Cardiac muscle cell (in vitro differentiated cells and primary cell): ENCODE measurements around the gene DUOX1. TPM values are rescaled to one million over a fixed set of nuclear protein-coding genes. Genes with fewer than 3 reads are reported as not detected.
A peak's percentile ranks its signal among the peaks of the same experiment; 100 is the strongest.

Source experiments
- DNase-seq, 2 donors: peaks; one replicate each; pipeline versions ENCODE4 v3.0.0 to v3.0.0-alpha.2; 2010 to 2017; ENCODE audit warnings: low read depth in 1 of 2, low spot score in 1 of 2
- H3K27ac ChIP-seq: fragments of 200-600 bp; sonication (generic); 2 replicates; pipeline ENCODE4 v1.5.1; 2016
- H3K27me3 ChIP-seq: fragments of 200-600 bp; sonication (generic); 2 replicates; pipeline ENCODE4 v1.6.0; 2016; ENCODE audit warnings: control low read depth
- H3K36me3 ChIP-seq: fragments of 200-600 bp; sonication (generic); 2 replicates; pipeline ENCODE4 v1.5.1; 2016; ENCODE audit warnings: control low read depth
- H3K4me1 ChIP-seq: fragments of 200-600 bp; sonication (generic); 2 replicates; pipeline ENCODE4 v1.8.1; 2017; ENCODE audit warnings: low read depth, mild to moderate bottlenecking, mixed run types
- H3K4me3 ChIP-seq: fragments of 200-600 bp; sonication (generic); 2 replicates; pipeline ENCODE4 v1.5.1; 2016; ENCODE audit warnings: mild to moderate bottlenecking
- H3K9me3 ChIP-seq: fragments of 200-600 bp; sonication (generic); 2 replicates; pipeline ENCODE4 v1.5.1; 2017; ENCODE audit warnings: low read depth, mild to moderate bottlenecking, control low read depth
- polyA plus RNA-seq: library from polyadenylated mRNA; unstranded; fragments of >200 nt; fragmentation: Nextera tagmentation; extraction: Ambion mirVana; gene quantifications from 2 replicates; pipeline ENCODE4 v1.2.1, GENCODE V29; 2016
- total RNA-seq: library from RNA; depleted of rRNA; stranded (reverse); fragments of >200 nt; gene quantifications from 2 replicates; pipeline ENCODE4 v1.2.3, GENCODE V29; 2016
- TF ChIP-seq, protein P1 (sequence below): IDR thresholded peaks from 2 replicates; pipeline ENCODE4 v1.5.1; 2012; ENCODE audit warnings: low read depth, mild to moderate bottlenecking, low read length

DUOX1 gene
- total and polyA plus RNA-seq, 2 experiments from 2014 or later: 0.45 to 6.2 TPM

GRCh38 chr15:45182996-45183395 lies 53.2 kb downstream of the DUOX1 start:
- Histone ChIP-seq H3K4me3 (no peak overlapping the region), H3K27me3 (no peaks in the 10 kb centered on the region), H3K4me1 (peaks cover 14% of the 10 kb centered on the region), H3K36me3 (no peaks in the 10 kb centered on the region), H3K27ac (no peak overlapping the region), H3K9me3 (no peaks in the 10 kb centered on the region)
- TF ChIP-seq, protein P1, sequence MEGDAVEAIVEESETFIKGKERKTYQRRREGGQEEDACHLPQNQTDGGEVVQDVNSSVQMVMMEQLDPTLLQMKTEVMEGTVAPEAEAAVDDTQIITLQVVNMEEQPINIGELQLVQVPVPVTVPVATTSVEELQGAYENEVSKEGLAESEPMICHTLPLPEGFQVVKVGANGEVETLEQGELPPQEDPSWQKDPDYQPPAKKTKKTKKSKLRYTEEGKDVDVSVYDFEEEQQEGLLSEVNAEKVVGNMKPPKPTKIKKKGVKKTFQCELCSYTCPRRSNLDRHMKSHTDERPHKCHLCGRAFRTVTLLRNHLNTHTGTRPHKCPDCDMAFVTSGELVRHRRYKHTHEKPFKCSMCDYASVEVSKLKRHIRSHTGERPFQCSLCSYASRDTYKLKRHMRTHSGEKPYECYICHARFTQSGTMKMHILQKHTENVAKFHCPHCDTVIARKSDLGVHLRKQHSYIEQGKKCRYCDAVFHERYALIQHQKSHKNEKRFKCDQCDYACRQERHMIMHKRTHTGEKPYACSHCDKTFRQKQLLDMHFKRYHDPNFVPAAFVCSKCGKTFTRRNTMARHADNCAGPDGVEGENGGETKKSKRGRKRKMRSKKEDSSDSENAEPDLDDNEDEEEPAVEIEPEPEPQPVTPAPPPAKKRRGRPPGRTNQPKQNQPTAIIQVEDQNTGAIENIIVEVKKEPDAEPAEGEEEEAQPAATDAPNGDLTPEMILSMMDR: no peak
- no peak for DNase-seq

- Histone ChIP-seq H3K9me3 (no peaks in the 10 kb centered on the region), H3K27me3 (no peaks in the 10 kb centered on the region), H3K4me1 (peaks cover 14% of the 10 kb centered on the region), H3K27ac (no peak overlapping the region), H3K4me3 (no peak overlapping the region), H3K36me3 (no peaks in the 10 kb centered on the region)
- TF ChIP-seq, protein P1: no peak
- no peak for DNase-seq
Observed at GRCh38 chr15:45183511-45183910, 53.7 kb downstream of the DUOX1 start.

- H3K27me3 ChIP-seq: peaks cover 3% of the 10 kb centered on the region
- no peak overlapping the region for H3K4me3 ChIP-seq
- H3K36me3 ChIP-seq: no peaks in the 10 kb centered on the region
- H3K27ac ChIP-seq: no peak overlapping the region
- peaks cover 12% of the 10 kb centered on the region for H3K4me1 ChIP-seq
- DNase-seq: no peak
- H3K9me3 ChIP-seq: no peaks in the 10 kb centered on the region
- TF ChIP-seq, protein P1: no peak
Observed at GRCh38 chr15:45184562-45185041, 54.8 kb downstream of the DUOX1 start.

- DNase-seq: no peak
- TF ChIP-seq, protein P1: no peak
- Histone ChIP-seq H3K36me3 (no peaks in the 10 kb centered on the region), H3K9me3 (no peaks in the 10 kb centered on the region), H3K4me1 (peaks cover 8% of the 10 kb centered on the region), H3K27ac (no peak overlapping the region), H3K4me3 (no peak overlapping the region), H3K27me3 (peaks cover 9% of the 10 kb centered on the region)
Observed at GRCh38 chr15:45185069-45185779, 55.4 kb downstream of the DUOX1 start.

- Histone ChIP-seq H3K27ac (no peak overlapping the region), H3K4me1 (peaks cover 8% of the 10 kb centered on the region), H3K36me3 (no peaks in the 10 kb centered on the region), H3K4me3 (peak overlapping the region; percentile 81), H3K9me3 (no peaks in the 10 kb centered on the region), H3K27me3 (peaks cover 10% of the 10 kb centered on the region)
- no peak for DNase-seq
- TF ChIP-seq, protein P1: no peak
Observed at GRCh38 chr15:45185903-45186770, 56.3 kb downstream of the DUOX1 start.
